Activated CD4-positive, alpha-beta T cell treated with anti-CD3 and anti-CD28 coated beads, Interleukin-2, Interleukin-4, amounts not matched to agents 100 ng/mL and 50 ng/mL, durations not matched to agents 16 hours and 8 hours (primary cell): Measurements from ENCODE around the gene FBRS.
A peak's percentile ranks its signal among the peaks of the same experiment; 100 is the strongest.
"Not testable (repeated sequence)": the region's sequence is repeated elsewhere in the genome, so short reads cannot be mapped to it uniquely, and the experiment has no call there.

Experiments
- DNase-seq: peaks from one replicate; pipeline ENCODE4 v3.0.0-alpha.2; 2020; ENCODE audit warnings: low spot score

Gene FBRS

GRCh38 chr16:30657866-30658730 is at the start of gene FBRS:
Gene FBRS, plus strand, starts transcription at chr16:30658431. Its CDS starts 1,088 bp downstream, at chr16:30659519.
- DNase-seq = peak; percentile 100

GRCh38 chr16:30609002-30609925 is 49.0 kb upstream of the FBRS start:
- peak; percentile 44 for DNase-seq

DNA sequence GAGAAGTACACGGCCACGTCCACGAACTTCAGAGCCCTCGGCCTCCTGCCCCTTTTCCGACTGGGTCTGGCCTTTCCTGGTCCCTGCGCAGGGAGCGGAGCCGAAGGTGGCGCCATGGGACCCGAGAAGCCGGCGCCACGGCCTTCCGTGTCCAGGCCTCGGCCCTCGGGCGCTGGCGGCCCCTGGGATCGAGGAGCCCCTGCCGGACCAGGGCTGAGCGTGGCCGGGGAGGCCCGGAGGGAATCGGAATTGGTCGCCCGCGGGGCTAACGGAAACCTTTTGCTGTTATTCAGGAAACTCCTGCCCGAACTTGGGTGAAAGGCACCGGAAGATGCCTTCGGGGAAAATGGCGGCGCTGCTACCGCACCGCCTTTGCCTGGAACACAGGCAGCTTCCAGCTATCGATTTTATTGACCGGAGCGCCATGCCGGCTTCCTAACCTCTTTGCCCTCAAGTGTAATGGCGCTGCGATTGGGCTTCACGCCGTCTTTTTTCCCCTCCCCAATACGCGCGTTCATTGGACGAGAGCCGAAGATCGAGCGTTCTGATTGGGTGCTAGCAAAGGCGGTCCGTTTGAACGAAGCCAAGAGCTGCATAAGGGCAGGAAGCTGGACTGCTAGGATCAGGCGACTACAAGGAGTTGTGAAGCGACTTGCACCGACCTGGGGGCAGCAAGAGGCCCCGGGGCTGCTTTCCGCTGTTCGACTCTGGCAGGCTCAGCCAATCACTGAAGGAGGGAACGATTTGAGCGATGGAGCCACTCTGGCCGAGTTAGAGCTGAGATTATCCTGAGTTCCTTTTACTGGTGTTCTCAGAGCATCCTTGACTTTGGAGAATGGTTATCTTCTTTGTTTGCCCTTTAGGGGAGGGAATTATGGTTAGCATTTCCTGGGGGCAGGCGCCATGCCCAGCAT is 48.0 kb upstream of the FBRS start, which contains the start of gene ZNF689:
Gene ZNF689, minus strand, starts transcription at position 464 of the 914 bp plus-strand sequence. Its CDS starts 348 bp downstream, at position 116.
- peak; percentile 98 for DNase-seq

DNA sequence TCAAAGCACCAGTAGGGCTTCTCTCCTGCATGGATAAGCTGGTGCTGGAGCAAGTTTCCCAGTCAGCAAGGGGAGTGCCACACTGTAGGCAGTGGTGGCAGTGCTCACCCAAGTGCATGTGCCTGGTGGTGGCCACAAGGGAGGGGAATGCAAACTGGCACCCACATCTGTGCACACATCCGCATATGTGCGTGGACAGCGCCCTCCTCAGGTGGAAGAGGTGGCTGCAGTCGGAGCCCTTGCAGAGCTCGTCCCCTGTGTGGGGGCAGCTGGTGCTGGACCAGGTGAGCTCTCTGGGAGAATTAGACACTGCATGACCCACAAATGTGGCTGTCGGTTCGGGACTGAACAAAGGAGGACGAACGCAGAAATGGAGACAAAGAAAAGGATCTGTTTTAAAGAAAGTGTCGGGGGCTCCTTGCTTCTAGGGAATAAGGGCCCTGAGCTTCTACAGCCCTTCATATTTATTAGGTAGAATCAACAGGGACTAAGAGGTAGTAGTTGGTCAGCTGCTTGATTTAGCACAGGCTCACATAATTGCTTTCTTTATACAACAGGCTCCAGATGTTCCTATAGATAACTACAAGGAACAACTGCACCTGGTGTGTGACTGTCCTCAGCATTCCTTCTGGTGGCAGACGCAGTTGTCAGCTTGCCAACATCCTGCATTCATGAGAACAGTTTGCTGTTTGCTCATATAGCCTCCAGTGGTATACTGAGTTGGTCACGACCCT is 42.7 kb upstream of the FBRS start:
- peak; percentile 80 for DNase-seq

GRCh38 chr16:30619202-30619601 is 39.0 kb upstream of the FBRS start:
- DNase-seq = no peak

GRCh38 chr16:30619638-30620037 is 38.6 kb upstream of the FBRS start:
- no peak for DNase-seq

DNA sequence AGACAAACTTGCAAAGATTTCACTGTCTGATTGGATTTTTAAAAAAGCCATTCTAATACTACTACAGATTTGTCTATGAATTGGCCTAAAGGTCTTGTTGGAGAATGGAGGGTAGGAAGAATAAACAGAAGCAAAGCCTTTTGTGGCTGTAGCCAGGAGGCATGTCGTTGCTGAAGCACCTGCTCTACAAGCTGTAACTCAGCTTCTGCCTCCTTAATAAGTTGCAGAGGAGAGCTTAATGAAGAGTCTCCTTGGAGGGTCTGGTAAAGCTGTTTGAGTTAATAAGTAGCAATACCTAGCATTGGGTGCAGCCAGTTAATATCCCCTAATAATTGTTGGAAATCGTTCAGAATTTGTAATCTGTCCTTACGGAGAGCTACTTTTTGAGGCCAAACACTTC is 38.1 kb upstream of the FBRS start:
- DNase-seq = no peak

GRCh38 chr16:30621765-30622164 is 36.5 kb upstream of the FBRS start:
- no peak for DNase-seq

DNA sequence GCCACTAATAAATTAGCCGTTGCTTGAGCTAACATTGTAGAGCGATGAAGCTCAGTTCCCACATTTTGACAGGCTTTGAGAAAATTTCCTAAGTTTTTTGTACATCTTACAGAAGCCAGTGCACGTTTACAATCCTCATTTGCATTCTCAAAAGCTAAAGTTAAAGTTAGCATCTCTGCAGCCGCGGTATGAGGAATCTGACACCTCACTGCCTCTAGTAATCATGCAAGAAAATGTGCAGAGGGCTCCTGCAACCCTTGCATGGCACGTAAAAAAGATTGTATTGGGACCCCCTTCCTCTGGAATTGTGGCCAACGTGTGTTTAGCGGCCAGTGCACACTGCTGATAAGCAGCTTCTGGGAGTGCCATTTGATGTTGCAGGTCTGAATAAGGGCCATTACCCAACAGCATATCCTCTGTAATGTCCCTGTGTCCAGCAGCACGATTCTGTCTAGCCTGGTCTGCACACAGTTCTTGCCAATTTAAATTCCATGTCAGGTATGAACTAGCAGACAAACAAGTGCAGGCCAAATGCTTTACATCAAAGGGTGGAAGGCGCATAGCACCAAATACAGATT is 35.7 kb upstream of the FBRS start:
- no peak for DNase-seq

GRCh38 chr16:30623536-30624283 is 34.5 kb upstream of the FBRS start:
- no peak for DNase-seq

GRCh38 chr16:30626236-30626635 is 32.0 kb upstream of the FBRS start:
- no peak for DNase-seq

DNA sequence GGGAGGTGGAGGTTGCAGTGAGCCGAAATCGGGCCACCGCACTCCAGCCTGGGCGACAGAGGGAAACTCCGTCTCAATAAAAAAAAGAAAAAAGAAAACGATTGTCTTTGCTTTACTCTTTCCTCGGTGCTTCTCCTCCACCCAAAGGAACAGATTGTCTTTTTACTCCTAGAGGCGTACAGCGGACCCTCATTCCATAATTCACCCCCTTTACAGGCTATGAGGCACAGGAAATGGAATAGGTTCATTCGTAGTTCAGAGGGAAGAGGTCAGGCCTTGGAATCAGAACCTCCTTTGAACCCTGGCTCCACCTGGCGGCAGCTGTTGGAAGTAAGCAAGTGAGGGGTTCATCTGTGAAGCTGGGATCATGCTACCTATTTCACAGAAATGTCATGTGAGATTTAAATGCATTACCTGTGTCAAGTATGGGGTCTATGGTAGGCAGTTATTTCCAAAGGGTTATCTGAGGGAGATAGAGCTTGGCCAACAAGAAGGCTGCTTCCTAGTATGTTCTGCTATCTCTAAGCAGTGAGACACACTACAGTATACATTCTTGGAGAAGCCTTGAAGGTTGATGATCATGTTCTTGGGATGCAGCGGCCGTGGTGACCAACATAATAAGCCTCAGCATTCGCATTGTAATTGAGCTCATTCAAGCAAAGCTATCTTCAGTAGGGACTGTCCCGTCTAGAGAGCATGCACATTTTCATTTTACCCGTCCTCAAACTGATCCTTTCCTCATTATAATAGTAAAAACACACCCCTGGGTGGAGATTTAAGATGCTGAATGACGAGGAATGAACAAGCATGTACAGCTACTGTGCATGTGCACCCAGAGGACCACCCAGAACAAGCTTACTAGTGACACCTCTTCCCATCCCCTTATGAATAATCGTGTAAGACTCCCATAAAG is 29.3 kb upstream of the FBRS start:
- peak; percentile 89 for DNase-seq

DNA sequence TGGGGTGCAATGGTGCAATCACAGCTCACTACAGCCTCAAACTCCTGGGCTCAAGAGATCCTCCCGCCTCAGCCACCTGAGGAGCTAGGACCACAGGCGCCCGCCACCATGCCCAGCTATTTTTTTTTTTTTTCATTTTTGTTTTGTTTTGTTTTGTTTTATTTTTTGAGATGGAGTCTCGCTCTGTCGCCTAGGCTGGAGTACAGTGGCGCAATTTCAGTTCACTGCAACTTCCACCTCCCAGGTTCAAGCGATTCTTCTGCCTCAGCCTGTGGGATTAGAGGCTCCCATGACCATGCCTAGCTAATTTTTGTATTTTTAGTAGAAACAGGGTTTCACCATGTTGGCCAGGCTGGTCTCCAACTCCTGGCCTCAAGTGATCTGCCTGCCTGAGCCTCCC is 25.8 kb upstream of the FBRS start:
- not testable (repeated sequence) for DNase-seq

DNA sequence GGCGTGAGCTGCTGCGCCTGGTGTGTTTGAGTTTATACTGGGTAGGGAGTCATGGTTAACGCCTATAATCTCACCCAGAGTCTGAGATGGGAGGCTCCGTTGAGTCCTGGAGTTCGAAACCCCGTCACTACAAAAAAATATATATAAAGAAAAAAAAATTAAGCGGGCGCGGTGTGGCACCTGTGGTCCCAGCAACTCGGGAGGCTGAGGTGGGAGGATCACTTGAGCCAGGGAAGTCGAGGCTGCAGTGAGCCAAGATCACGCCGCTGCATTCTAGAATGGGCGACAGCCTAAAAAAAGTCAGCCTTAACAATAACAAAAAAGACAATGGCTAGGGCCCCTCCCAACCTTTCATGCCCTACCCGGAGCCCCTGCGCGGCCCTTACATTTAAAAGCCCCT is 24.7 kb upstream of the FBRS start:
- DNase-seq = no peak

- DNase-seq = no peak
Observed at GRCh38 chr16:30636599-30636998, 21.6 kb upstream of the FBRS start.

- DNase-seq = not testable (repeated sequence)
Observed at GRCh38 chr16:30637139-30637538, 21.1 kb upstream of the FBRS start.

DNA sequence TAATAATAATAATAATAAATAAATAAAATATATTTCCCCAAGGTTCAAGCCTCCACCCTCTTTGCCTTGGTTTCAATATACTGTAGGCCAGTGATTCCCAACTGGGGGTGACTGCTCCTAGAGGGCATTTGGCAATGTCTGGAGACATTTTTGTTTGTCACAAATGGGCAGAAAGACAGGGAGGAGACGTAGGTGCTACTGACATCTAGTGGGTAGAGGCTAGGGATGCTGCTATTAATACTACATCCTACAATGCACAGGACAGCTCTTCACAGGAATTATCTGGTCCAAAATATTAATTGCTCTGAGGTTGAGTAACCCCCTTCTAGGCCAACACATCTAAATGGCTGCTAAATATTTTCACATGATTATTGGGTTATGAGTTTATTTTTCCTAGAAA is 20.3 kb upstream of the FBRS start:
- DNase-seq = peak; percentile 48

GRCh38 chr16:30641378-30641982 is 16.8 kb upstream of the FBRS start:
- no peak for DNase-seq
